CD4-positive, alpha-beta T cell treated with Interleukin-4 for 1 hour (primary cell): ENCODE data around the gene SIN3B.
A peak's percentile ranks its signal among the peaks of the same experiment; 100 is the strongest.
"Not testable (repeated sequence)": the region's sequence is repeated elsewhere in the genome, so short reads cannot be mapped to it uniquely, and the experiment has no call there.

Source experiments
- DNase-seq, 2 donors: peaks; one replicate each; pipeline ENCODE4 v3.0.0-alpha.2; 2020 to 2022

The SIN3B gene

DNA sequence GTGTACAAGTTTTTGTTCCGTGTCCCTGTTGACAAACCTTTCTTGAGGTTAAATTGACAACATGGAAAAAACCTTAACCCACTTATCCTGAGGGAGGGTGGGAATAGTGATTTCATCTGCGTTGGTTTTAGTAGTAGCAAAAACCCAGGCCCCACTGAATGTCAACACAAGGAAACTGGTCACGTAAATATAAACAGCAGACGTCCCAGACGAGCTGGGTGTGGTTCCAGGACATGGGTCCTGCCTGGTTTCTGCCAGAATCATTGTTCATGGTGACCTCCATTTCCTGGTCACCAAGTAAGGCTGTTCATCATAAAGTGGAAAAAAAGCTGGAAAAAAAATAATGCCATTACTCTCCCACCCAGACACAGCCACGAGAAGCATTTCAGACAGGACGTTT is 42.7 kb downstream of the SIN3B start:
- no peak for DNase-seq

DNA sequence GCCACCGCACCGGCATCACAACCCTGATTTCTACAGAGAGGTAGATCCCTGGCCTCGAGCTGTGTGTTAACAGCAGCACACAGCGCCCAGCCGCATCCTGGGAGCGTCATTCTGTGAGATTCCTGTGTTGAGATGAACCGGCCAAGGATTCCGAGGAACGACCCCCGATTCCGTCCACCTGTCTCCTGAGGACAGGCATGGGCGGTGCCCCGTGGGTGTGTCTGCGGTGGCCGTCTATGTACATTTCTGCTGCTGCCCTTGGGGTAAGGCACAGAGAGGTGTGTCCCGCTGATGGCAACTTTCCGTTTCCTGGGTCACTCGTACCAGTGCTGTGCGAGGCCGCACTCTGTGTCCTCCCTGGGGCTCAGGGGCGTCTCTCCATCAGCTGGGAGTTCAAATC is 43.5 kb downstream of the SIN3B start:
- DNase-seq = no peak

DNA sequence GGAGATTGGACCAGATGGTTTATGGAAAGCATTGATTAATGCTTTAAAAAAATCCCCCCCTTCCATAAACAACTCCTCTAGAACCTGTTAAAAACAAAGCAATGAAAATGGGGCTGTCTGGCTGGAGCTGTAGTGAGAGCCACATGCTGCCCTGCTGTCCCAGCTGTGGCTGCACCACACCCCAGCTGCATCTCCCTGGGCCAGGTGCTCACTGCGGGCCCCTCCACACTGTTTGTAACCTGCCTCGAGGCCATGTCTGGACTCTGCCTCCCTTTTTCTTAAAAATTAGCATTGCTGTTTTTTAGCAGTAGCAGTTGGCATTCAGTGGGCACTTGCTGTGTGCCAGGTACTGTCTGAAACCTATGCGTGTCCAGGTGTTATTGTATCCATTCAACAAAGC is 44.4 kb downstream of the SIN3B start:
- DNase-seq = no peak

DNA sequence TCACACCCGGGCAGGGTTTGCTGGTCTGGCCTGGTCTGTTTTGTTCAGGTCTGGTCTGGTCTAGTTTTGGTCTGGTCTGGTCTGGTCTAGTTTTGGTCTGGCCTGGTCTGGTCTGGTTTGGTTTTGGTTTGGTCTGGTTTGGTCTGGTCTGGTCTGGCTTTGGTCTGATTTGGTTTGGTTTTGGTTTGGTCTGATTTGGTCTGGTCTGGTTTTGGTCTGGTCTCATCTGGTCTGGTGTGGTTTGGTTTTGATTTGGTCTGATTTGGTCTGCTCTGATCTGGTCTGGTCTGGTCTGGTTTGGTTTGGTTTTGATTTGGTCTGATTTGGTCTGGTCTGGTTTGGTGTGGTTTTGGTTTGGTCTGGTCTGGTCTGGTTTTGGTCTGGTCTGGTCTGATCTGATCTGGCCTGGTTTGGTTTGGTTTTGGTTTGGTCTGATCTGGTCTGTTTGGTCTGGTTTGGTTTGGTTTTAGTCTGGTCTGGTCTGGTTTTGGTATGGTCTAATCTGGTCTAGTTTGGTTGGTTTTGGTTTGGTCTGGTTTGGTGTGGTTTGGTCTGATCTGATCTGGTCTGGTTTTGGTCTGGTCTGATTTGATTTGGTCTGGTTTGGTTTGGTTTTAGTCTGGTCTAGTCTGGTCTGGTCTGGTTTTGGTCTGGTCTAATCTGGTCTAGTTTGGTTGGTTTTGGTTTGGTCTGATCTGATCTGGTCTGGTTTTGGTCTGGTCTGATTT is 45.2 kb downstream of the SIN3B start:
- no peak for DNase-seq

DNA sequence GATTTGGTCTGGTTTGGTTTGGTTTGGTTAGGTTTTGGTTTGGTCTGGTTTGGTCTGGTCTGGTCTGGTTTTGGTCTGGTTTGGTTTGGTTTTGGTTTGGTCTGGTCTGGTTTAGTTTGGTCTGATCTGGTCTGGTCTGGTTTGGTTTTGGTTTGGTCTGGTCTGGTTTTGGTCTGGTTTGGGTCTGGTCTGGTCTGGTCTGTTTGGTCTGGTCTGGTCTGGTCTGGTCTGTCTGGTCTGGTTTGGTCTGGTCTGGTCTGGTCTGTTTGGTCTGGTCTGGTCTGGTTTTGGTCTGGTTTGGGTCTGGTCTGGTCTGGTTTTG is 45.7 kb downstream of the SIN3B start:
- not testable (repeated sequence) for DNase-seq

DNA sequence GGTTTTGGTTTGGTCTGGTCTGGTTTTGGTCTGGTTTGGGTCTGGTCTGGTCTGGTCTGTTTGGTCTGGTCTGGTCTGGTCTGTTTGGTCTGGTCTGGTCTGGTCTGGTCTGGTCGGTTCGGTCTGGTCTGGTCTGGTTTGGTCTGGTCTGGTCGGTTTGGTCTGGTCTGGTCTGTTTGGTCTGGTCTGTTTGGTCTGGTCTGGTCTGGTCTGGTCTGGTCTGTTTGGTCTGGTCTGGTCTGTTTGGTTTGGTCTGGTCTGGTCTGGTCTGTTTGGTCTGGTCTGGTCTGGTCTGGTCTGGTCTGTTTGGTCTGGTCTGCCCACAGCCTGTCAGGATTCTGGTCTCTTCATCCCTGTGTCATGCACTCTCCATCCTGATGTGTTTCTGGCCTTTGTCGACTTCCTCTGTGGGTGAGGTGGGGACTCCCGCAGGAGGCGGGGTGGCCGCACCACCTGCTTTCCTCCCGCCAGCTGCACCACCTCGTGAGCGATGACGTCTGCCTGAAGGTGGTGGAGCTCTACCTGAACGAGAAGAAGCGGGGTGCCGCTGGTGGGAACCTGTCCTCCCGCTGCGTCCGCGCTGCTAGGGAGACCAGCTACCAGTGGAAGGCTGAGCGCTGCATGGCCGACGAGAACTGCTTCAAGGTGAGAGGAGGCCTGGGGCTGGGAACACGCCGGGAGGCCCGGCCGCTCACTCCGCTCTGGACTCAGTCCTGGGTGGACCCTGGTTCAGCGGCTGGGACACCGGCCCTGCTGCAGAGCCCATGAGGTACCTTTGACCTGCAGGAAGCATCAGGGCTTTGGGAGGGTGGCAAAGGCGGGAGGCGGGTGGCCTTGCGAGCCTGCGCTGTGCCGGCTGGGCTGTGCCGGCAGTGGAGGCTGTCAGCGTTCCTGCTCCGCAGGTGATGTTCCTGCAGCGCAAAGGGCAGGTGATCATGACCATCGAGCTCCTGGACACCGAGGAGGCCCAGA is 46.7 kb downstream of the SIN3B start:
- DNase-seq = peak in 1 of 2 donors; percentile 30

DNA sequence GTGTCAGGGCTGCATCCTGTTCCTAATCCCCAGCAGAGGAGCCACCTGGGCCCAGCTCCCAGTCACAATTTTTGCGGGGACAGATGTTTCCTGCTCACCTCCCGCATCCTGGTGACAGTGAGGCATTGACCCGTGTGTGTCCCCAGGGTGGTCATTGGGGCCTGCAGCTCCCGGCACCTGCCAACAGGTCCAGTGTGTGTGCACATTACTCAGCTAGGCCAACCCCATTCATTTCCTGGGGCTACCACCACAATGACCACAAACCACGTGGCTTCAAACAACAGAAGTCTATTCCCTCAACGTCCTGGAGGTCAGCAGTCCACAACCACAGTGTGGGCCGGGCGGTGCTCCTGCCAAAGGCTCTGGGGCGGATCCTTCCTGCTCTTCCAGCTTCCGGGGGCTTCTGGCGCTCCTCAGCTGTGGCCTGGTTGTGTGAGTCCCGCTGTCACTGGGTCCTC is 47.7 kb downstream of the SIN3B start:
- DNase-seq = no peak

DNA sequence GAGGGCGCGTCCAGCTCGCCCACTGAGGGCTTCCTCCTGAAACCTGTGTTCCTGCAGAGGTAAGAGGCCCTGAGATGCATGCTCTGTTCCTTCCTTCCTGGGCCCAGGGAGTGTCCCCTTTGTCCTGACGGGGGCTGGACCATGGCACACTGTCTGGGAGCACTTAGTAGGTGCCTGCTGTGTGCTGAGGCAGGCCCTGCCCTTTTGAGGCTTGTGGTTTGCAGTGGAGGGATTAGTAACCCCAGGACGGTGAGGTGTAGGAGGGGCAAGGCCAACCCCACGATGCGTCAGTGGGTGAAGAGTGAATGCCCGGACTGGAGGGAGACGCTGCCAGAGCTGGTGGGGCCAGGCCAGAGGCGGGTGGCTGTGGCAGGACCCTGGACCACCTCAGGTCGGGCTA is 48.4 kb downstream of the SIN3B start:
- no peak for DNase-seq

DNA sequence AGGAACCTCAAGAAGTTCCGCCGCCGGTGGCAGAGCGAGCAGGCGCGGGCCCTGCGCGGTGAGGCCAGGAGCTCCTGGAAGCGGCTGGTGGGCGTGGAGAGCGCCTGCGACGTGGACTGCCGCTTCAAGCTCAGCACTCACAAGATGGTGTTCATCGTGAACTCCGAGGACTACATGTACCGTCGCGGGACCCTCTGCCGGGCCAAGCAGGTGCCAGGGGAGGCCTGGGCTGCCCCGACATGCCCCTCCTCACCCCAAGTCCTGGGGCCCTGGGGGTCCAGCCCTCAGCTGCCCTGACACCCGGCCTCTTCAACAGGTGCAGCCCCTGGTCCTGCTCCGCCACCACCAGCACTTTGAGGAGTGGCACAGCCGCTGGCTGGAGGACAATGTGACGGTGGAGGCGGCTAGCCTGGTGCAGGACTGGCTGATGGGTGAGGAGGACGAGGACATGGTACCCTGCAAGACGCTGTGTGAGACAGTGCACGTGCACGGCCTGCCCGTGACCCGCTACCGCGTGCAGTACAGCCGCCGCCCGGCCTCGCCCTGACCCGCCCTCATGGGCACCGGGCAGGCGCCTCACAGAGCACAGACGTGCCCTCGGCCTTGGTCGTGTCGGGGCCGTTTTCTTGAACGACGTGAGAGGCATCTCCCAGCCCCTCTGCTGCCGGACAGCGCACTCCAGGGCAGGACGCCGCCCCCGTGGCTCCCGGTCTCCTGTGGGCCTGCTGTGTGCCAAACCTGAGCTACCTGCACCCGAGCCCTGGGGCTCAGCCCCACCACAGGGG is 49.2 kb downstream of the SIN3B start:
- no peak for DNase-seq

DNA sequence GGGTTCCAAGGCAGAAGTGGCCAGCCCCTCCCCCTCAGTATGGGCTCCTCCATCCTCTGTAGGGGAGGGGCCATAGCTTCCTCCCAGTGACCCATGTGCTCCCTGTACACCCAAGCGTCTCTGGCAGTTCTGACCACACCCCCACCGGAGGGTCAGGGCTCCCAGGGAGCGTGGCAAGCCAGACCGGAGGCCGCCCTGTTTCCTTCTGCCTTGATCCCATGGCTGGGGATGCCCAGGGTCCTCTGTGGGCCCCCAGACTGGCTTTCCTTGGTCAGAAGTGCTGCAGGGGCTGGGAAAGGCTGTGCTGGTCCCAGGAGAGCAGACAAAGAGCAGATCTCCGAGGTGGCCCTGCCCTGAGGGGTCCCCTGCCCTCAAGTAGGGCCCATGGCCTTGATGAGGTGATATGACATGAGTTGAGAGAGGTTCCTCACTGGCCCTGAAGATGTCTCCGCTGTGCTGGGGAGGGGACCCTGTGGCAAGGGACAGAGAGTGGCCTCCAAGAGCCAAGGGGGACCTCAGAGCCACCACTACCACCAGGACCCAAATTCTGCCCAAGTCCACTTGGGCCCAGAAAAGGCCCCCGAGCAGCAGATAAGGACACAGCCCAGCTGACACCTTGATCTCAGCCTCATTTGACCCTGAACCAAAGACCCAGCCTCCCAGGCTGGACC is 51.8 kb downstream of the SIN3B start:
- DNase-seq = no peak

DNA sequence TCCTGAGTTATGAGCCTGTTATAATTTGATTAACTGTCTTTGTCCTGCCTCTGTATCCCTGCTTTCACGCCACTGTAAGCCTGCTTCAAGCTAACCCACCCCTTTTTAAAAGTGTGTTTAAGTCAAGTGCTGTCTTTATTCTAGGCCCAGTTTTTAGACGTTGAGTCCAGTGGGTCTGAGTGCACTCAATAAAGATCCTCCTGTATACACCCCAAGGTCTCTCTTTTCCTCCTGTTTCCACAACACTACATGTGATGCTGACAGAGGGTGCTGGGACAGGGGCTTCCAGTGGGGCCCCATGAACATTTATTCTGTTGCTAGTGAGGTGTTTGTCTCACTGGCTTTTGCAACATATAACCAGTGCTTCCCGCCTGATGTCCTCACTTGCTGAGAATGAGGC is 52.9 kb downstream of the SIN3B start:
- DNase-seq = no peak

DNA sequence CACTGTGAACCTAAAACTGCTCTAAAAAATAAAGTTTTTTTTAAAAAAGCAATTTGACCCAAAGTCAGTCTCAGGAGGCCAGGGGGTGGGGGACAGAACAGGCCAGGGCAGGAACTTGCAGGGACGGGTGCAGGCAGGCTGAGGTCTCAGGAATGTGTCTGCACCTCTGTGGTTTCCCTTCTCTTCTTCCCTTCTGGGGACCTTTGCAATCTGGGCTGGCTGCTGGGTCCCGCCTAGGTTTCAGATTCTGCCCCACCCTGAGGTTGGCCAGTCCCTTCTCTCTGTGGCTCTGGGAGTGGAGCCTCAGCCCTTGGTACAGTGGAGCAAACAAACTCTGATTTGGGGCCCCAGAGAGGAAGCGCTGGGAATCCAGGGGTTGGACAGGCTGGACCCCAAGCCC is 54.3 kb downstream of the SIN3B start:
- DNase-seq = no peak

DNA sequence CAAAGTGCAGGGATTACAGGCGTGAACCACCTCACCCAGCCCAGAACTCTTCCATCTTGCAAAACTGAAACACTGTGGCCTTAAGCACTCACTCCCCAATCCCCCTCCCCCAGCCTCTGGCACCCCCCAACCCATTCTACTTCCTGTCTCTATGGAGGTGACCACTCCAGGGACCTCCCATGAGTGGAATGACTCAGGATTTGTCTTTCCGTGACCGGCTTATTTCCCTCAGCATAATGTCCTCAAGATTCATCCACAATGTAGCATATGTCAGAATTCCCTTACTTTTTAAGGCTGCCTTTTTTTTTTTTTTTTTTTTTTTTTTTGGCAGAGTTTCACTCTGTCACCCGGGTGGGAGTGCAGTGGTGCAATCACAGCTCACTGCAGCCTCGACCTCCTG is 56.0 kb downstream of the SIN3B start:
- DNase-seq = no peak

DNA sequence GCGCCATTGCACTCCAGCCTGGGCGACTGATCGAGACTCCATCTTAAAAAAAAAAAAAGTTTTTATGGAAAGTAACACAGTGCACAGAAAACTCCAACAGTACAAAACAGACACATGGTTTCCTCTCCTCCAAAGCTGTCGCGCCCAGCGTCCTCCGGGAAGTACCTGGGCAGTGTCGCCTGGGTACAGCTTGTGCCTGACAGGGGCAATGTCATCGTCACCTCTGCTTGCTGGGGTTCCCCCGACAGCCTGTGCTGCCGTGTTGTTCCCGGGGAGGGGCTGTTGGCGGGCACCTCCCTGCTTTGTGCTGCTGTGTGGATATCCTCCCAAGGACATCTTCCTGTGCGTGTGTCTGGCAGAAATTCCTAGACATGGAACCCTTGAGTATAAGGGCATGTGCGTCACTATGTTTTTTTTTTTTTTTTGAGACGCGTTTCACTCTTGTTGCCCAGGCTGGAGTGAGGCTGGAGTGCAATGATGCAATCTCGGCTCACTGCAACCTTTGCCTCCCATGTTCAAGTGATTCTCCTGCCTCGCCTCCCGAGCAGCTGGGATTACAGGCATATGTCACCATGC is 57.2 kb downstream of the SIN3B start:
- no peak for DNase-seq

DNA sequence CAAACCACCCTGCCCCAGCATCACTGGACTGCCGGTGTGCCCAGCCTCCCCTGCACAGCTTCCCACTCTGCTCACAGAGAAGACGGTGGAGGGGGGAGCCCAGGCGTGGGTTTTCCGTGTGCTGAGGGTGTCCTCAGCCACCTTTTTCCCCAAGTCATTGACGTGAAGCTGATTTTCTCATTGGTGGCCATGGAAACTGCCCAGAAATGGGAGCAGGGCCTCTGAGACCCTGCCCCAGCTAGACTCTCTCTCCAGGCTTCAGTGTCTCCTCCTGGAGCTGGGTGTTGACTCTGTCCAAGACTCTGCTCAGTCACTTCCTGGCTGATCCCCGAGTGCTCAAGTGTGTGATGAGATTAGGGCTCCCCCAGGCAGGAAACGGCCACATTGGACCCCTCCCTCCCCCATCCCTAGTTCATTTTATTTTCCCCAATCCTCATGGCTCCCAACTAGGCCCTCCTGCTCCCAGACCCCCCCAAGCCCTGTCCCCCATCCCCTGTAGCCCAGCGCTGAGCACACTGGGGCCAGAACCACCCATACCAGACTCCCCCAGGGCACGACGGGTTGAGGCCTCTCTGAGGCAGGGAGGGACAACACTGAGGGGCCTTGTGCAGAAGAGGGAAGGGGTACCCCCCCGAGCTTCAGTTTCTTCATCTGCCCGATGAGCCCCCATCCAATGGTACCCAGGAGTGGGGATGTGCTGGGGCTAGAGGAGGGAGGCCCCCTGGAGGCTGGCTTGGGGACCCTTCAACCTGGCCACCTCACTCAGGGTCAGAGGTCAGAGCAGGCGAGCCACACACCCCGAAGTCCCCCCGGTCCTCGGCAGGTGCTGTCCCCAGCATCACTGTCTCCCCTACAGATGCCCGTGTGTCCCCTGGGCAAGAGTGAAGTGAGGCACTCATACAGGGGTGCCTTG is 58.4 kb downstream of the SIN3B start:
- no peak for DNase-seq

DNA sequence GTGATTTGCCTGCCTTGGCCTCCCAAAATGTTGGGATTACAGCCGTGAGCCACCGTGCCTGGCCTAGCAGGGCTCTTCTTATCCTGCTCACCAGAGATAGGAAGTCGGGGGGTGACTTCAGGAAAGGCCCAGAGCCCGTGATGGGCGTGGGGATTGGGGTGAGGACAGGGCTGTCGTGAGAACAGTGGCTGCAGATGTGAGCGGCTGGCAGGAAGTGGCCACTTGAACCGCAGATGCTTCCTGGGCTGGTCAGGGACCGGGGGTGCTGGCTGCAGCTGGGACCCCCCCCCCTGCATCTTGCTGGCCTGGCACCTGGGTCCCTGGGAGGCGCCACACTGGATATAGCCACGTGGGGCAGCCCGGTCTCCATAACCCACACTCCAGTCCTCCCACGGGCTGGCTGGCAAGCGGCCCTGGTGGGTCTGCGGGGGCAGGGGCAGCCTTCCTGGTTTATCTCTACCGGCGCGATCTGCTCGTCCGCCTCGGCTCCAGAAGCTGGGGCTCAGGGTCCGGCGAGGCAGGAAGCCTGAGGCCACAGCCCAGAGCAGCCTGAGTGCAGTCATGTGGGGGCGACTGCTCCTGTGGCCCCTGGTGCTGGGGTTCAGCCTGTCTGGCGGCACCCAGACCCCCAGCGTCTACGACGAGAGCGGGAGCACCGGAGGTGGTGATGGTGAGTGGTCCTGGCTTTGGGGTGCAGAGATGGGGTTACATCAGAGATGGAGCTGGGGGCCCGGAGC is 59.6 kb downstream of the SIN3B start, which contains the start of gene F2RL3:
F2RL3 (plus strand) TSS at position 371 of the 737 bp plus-strand sequence; CDS start at position 562, 191 bp downstream.
- DNase-seq = no peak

DNA sequence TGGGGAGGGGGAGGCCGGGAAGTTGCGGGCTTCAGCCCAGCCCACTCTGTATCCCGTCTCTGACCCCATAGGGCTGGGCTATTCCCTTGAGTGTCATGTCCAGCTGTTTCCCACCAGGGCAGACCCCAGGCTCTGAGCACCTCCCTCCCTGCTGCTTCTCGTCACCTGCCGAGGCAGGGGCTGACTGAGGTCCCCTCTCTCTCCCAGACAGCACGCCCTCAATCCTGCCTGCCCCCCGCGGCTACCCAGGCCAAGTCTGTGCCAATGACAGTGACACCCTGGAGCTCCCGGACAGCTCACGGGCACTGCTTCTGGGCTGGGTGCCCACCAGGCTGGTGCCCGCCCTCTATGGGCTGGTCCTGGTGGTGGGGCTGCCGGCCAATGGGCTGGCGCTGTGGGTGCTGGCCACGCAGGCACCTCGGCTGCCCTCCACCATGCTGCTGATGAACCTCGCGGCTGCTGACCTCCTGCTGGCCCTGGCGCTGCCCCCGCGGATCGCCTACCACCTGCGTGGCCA is 60.2 kb downstream of the SIN3B start:
- DNase-seq = no peak

DNA sequence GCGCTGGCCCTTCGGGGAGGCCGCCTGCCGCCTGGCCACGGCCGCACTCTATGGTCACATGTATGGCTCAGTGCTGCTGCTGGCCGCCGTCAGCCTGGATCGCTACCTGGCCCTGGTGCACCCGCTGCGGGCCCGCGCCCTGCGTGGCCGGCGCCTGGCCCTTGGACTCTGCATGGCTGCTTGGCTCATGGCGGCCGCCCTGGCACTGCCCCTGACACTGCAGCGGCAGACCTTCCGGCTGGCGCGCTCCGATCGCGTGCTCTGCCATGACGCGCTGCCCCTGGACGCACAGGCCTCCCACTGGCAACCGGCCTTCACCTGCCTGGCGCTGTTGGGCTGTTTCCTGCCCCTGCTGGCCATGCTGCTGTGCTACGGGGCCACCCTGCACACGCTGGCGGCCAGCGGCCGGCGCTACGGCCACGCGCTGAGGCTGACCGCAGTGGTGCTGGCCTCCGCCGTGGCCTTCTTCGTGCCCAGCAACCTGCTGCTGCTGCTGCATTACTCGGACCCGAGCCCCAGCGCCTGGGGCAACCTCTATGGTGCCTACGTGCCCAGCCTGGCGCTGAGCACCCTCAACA is 60.8 kb downstream of the SIN3B start:
- no peak for DNase-seq

DNA sequence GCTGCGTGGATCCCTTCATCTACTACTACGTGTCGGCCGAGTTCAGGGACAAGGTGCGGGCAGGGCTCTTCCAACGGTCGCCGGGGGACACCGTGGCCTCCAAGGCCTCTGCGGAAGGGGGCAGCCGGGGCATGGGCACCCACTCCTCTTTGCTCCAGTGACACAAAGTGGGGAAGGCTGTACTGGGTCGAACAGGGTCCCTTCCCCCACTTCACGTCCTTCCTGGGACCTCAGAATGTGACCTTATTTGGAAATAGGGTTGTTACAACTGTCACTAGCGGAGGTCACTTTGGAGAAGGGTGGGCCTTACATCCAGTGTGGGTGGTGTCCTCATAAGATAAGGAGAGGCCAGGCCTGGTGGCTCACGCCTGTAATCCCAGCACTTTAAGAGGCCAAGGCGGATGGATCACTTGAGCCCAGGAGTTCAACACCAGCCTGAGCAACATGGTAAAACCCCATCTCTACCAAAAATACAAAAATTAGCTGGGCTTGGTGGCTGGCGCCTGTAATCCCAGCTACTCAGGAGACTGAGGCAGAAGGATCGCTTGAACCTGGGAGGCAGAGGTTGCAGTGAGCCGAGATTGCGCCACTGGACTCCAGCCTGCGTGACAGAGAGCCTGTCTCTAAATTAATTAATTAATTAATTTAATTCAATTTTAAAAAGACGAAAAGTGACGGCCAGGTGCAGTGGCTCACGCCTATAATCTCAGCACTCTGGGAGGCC is 61.4 kb downstream of the SIN3B start:
- DNase-seq = no peak
